Omental fat pad (tissue), 4 donors: ENCODE data around the gene WDFY1. TPM values are rescaled to one million over a fixed set of nuclear protein-coding genes. Genes with fewer than 3 reads are reported as not detected.

Experiments
- ATAC-seq: fragments of 150-250 bp; one replicate; pipeline ENCODE4 v1.9.1; 2016; ENCODE audit warnings: mild to moderate bottlenecking, moderate library complexity; ENCODE audit not compliant: low FRiP score
- DNase-seq: peaks from one replicate; pipeline ENCODE4 v3.0.0-alpha.2; 2019; ENCODE audit warnings: low spot score
- total RNA-seq, 4 donors: library from RNA; depleted of rRNA; stranded (reverse); fragments of >200 nt; gene quantifications; one replicate each; pipeline ENCODE4 v1.1.0, GENCODE V29; 2016
- TF ChIP-seq, protein P1 (sequence below), 3 donors: fragments of 450-650 bp; IDR thresholded peaks; one replicate each; pipeline ENCODE4 v1.5.1; 2016 to 2017; ENCODE audit warnings: antibody characterized with exemption in 3 of 3, mild to moderate bottlenecking in 3 of 3, moderate library complexity in 2 of 3

WDFY1 gene
- total RNA-seq, 4 donors from 2014 or later: 44.7 to 85.6 (median 54.2) TPM

DNA sequence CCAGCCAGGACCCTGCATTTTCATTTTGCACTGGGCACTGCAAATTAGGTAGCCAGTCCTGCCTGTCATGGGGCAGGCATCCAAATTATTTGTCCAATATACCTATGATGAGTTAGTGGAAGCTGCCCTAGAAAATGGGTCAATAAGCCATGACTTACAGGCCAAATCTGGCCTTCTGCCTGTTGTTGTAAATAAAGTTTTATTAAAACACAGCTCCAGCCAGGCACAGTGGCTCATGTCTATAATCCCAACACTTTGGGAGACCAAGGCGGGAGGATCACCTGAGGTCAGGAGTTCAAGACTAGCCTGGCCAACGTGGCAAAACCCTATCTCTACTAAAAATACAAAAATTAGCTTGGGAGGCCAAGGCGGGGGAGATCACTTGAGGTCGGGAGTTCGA is 116.0 kb downstream of the WDFY1 start:
- DNase-seq: no peak
- TF ChIP-seq, protein P1, sequence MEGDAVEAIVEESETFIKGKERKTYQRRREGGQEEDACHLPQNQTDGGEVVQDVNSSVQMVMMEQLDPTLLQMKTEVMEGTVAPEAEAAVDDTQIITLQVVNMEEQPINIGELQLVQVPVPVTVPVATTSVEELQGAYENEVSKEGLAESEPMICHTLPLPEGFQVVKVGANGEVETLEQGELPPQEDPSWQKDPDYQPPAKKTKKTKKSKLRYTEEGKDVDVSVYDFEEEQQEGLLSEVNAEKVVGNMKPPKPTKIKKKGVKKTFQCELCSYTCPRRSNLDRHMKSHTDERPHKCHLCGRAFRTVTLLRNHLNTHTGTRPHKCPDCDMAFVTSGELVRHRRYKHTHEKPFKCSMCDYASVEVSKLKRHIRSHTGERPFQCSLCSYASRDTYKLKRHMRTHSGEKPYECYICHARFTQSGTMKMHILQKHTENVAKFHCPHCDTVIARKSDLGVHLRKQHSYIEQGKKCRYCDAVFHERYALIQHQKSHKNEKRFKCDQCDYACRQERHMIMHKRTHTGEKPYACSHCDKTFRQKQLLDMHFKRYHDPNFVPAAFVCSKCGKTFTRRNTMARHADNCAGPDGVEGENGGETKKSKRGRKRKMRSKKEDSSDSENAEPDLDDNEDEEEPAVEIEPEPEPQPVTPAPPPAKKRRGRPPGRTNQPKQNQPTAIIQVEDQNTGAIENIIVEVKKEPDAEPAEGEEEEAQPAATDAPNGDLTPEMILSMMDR (IDR thresholded peaks at IDR 0.05): no peak
- no peak for ATAC-seq

DNA sequence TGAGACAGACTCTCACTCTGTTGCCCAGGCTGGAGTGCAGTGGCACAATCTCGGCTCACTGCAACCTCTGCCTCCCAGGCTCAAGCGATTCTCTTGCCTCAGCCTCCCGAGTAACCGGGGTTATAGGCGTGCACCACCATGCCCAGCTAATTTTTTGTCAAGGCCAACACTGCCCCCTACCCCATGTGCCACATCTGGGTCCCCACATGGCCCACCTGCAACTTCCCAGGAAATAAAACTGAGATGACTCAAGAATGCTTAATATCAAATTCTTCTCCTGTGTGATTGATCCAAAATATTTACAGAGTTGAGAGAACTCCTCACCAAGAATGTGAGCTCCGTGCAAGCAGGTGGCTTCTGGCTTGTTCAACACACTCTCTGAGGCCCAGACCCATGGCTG is 116.8 kb downstream of the WDFY1 start:
- DNase-seq: no peak
- no peak for ATAC-seq
- TF ChIP-seq, protein P1 (IDR thresholded peaks at IDR 0.05): no peak

DNA sequence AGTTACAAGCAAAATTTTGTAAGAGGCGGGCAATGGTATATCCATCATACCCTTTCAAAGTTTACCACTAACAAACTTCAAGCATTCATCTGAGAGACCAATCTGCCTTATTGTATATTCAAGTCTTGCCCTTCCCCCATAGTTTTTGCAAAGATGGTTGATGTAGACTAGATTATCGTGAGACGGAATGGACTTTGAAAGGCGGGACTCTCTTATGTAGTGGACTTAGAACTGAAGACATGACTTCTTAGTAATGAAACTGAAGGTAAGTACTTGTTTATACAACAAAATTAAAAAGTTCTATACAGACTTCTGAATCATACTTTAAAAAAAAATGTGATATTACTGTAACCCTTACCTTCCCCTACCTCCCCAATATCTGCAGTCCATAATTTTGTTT is 118.1 kb downstream of the WDFY1 start:
- ATAC-seq (no peak), DNase-seq (no peak)
- TF ChIP-seq, protein P1 (IDR thresholded peaks at IDR 0.05): no peak

Other genes starting within 250 kb of the WDFY1 start
- 10 to 100 TPM in 1 of 4 donors, 1 to 10 TPM in 2, not detected in 1; 1.6 to 16.2 (median 4.9) TPM for gene AP1S3, start 107.8 kb downstream of the WDFY1 start, total RNA-seq
- 10 to 100 TPM; 18.8 to 32.4 (median 21.1) TPM for gene MRPL44, start 12.1 kb upstream of the WDFY1 start, total RNA-seq
- gene SERPINE2, start 94.0 kb upstream of the WDFY1 start, total RNA-seq: 10 to 100 TPM in 3 of 4 donors, 1 to 10 TPM in 1; 6.8 to 91.5 (median 25.6) TPM